SKM-1 (cell line): ENCODE measurements around the gene FFAR2.
"Not testable (repeated sequence)": the region's sequence is repeated elsewhere in the genome, so short reads cannot be mapped to it uniquely, and the experiment has no call there.

ENCODE experiments used
- DNase-seq: peaks from one replicate; lab custom pipeline; 2025; ENCODE audit not compliant: unreplicated experiment; lab: John Stamatoyannopoulos, UW

The FFAR2 gene

GRCh38 chr19:35447606-35448469 lies at the start of gene FFAR2:
Gene FFAR2 (plus strand): TSS chr19:35448257. CDS start chr19:35449715, 1,458 bp downstream.
- DNase-seq = no peak

- no peak for DNase-seq
Measured at GRCh38 chr19:35398570-35398969, 49.5 kb upstream of the FFAR2 start.

GRCh38 chr19:35399231-35399630 lies 48.8 kb upstream of the FFAR2 start:
- DNase-seq = no peak

GRCh38 chr19:35399948-35400772 lies 47.9 kb upstream of the FFAR2 start:
- no peak for DNase-seq

GRCh38 chr19:35400773-35401100 lies 47.3 kb upstream of the FFAR2 start:
- DNase-seq = no peak

GRCh38 chr19:35401416-35401815 lies 46.6 kb upstream of the FFAR2 start:
- DNase-seq = not testable (repeated sequence)

GRCh38 chr19:35403116-35403760 lies 44.8 kb upstream of the FFAR2 start:
- no peak for DNase-seq

GRCh38 chr19:35404879-35405622 lies 43.0 kb upstream of the FFAR2 start:
- no peak for DNase-seq

- no peak for DNase-seq
Measured at GRCh38 chr19:35407619-35408018, 40.4 kb upstream of the FFAR2 start.

GRCh38 chr19:35408284-35409171 lies 39.5 kb upstream of the FFAR2 start:
- DNase-seq = no peak

- DNase-seq = no peak
Measured at GRCh38 chr19:35409191-35409590, 38.9 kb upstream of the FFAR2 start.

- no peak for DNase-seq
Measured at GRCh38 chr19:35410487-35410886, 37.6 kb upstream of the FFAR2 start.

- DNase-seq = no peak
Measured at GRCh38 chr19:35414442-35414841, 33.6 kb upstream of the FFAR2 start.

- DNase-seq = no peak
Measured at GRCh38 chr19:35416331-35416730, 31.7 kb upstream of the FFAR2 start.

- no peak for DNase-seq
Measured at GRCh38 chr19:35417278-35417677, 30.8 kb upstream of the FFAR2 start.

- no peak for DNase-seq
Measured at GRCh38 chr19:35417713-35418534, 30.1 kb upstream of the FFAR2 start.

GRCh38 chr19:35419046-35419445 lies 29.0 kb upstream of the FFAR2 start:
- DNase-seq = no peak

- DNase-seq = no peak
Measured at GRCh38 chr19:35419805-35420204, 28.3 kb upstream of the FFAR2 start.

GRCh38 chr19:35421362-35421761 lies 26.7 kb upstream of the FFAR2 start:
- no peak for DNase-seq
